Transverse colon (tissue), 4 donors: ENCODE results near the gene SLC17A9. TPM values are rescaled to one million over a fixed set of nuclear protein-coding genes. Genes with fewer than 3 reads are reported as not detected.

Experiments
- DNase-seq: peaks from one replicate; pipeline ENCODE4 v3.0.0-alpha.2; 2019
- H3K27ac ChIP-seq, 4 donors: fragments of 200-600 bp; sonication (generic); 2 replicates each; pipeline ENCODE4 v1.5.1; 2016 to 2018; ENCODE audit warnings: inconsistent platforms in 4 of 4
- H3K27me3 ChIP-seq: fragments of 200-600 bp; sonication (generic); 2 replicates; pipeline ENCODE4 v1.5.1; 2017; ENCODE audit warnings: inconsistent platforms
- H3K36me3 ChIP-seq, 4 donors: fragments of 200-600 bp; sonication (generic); 2 replicates each; pipeline ENCODE4 v1.5.1; 2017 to 2019; ENCODE audit warnings: inconsistent platforms in 4 of 4
- H3K4me1 ChIP-seq, 4 donors: fragments of 200-600 bp; sonication (generic); 2 replicates each; pipeline ENCODE4 v1.5.1; 2017 to 2020; ENCODE audit warnings: inconsistent platforms in 4 of 4
- H3K4me3 ChIP-seq, 4 donors: fragments of 200-600 bp; sonication (generic); 1 replicate in 1 of 4; 2 replicates in 3 of 4; pipeline versions ENCODE4 v1.5.1 to v1.6.1; 2017 to 2019; ENCODE audit warnings: inconsistent platforms in 4 of 4
- H3K9me3 ChIP-seq, 2 donors: fragments of 200-600 bp; sonication (generic); 2 replicates each; pipeline ENCODE4 v1.5.1; 2017 to 2019; ENCODE audit warnings: inconsistent platforms in 2 of 2
- EP300 ChIP-seq: sonication (generic); formaldehyde crosslinking; IDR thresholded peaks from one replicate; pipeline ENCODE4 v1.6.1; 2017; ENCODE audit warnings: antibody characterized with exemption, low read depth
- POLR2A ChIP-seq: fragments of 450-650 bp; IDR thresholded peaks from one replicate; pipeline ENCODE4 v1.6.1; 2016; ENCODE audit warnings: antibody characterized with exemption, mild to moderate bottlenecking, moderate library complexity
- POLR2AphosphoS5 ChIP-seq, 3 donors: sonication (generic); formaldehyde crosslinking; IDR thresholded peaks; one replicate each; pipeline ENCODE4 v1.6.1; 2016; ENCODE audit warnings: antibody characterized with exemption in 3 of 3
- WGBS, 2 donors: methylation state at CpG; one replicate each; pipeline ENCODE4 v1.1.5; 2018; ENCODE audit warnings: low coverage in 1 of 2; 5-methylcytosine and 5-hydroxymethylcytosine counted together
- in situ Hi-C, 4 donors: fragments of 200-750 bp; cut with MboI; loops; one replicate each; pipeline versions ENCODE4 v1.15.0 to v1.15.1; 2017; ENCODE audit warnings: low sequenced_read_pairs in 3 of 4, low pct_ligation_motif_present in 1 of 4, low pct_unique_long_range_greater_than_20kb in 1 of 4
- intact Hi-C: fragments of 100-400 bp; cut with DNase I; formaldehyde crosslinking; loops from one replicate; pipeline ENCODE4 v1.15.1; 2023; ENCODE audit warnings: low total_unique reads
- total RNA-seq, 4 donors: library from RNA; depleted of rRNA; stranded (reverse); fragments of >200 nt; gene quantifications; one replicate each; pipeline ENCODE4 v1.1.0, GENCODE V29; 2016
- TF ChIP-seq, protein P1 (sequence below), 5 experiments: fragments of 200-600 bp in 3 of 5; fragments of 450-650 bp in 2 of 5; sonication (generic) in 3 of 5; IDR thresholded peaks; 1 replicate in 2 of 5; 2 replicates in 3 of 5; pipeline ENCODE4 v1.5.1; 2016 to 2017; ENCODE audit warnings: antibody characterized with exemption in 5 of 5, inconsistent platforms in 3 of 5, mild to moderate bottlenecking in 2 of 5, moderate library complexity in 1 of 5

SLC17A9 gene
- total RNA-seq, 4 donors from 2014 or later, result 2.8 to 32.9 (median 4.6) TPM

DNA sequence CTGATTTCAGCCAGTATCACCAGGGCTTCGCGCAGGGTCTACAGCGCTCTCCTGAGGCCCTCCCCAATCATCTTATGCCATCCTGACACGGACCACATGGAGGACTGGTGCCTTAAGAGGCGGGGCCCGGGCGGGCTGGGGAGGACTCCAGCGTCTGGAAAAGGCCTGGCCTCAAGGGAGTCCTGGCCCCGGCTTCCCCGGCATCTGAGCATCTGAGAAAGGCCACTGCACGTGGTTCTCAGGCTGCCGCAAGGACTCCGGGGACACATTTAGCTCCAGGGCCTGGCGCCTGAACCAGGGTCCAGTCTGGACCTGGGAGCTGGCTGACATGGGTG lies 32.9 kb downstream of the SLC17A9 start:
- H3K9me3 ChIP-seq, result no peaks in the 10 kb centered on the region
- H3K4me1 ChIP-seq, result peaks cover 0 to 3% (median 0%) of the 10 kb centered on the region in 4 donors
- intact Hi-C loops (no loop called here), in situ Hi-C loops (no loop called here)
- WGBS, 2 donors, result 68% methylated on average over 14 of the region's 14 CpGs; no CpG with 5 or more reads in 1 of the 2 donors
- no peak for DNase-seq
- no peaks in the 10 kb centered on the region for H3K36me3 ChIP-seq
- TF ChIP-seq EP300 (no peak), POLR2A (no peak)
- H3K27me3 ChIP-seq, result peaks cover 70% of the 10 kb centered on the region
- H3K4me3 ChIP-seq, result no peak overlapping the region
- no peak overlapping the region for H3K27ac ChIP-seq

DNA sequence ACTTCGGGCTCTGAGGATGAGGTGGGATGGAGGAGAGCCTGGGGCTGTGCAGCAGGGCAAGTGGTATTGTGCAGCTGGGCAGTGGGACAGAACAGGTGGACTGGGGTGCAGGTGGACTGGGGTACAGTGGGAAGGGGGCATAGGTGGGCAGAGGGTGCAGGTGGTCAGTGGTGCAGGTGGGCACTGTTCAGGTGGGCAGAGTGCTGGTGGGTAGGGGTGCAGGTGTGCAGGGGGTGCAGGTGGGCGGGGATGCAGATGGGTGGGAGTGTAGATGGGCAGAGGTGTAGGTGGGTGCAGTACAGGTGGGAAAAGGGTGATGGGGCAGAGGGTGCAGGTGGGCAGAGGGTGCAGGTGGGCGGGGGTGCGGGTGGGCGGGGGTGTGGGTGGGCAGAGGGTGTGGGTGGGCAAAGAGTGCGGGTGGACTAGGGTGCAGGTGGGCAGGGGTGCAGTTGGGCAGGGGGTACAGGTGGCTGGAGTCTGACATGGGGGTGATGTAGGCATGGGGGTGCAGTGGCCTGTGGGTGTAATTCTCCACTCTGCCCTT lies 33.8 kb downstream of the SLC17A9 start:
- Histone ChIP-seq H3K4me3 (no peak overlapping the region), H3K9me3 (no peaks in the 10 kb centered on the region), H3K36me3 (no peaks in the 10 kb centered on the region), H3K4me1 (no peaks in the 10 kb centered on the region), H3K27ac (no peak overlapping the region), H3K27me3 (peaks cover 68% of the 10 kb centered on the region)
- intact Hi-C loops, result no loop called here
- in situ Hi-C loops, result no loop called here
- 66 to 86% methylated on average over 1 to 6 of the region's 6 CpGs for WGBS, 2 donors
- TF ChIP-seq, protein P1, sequence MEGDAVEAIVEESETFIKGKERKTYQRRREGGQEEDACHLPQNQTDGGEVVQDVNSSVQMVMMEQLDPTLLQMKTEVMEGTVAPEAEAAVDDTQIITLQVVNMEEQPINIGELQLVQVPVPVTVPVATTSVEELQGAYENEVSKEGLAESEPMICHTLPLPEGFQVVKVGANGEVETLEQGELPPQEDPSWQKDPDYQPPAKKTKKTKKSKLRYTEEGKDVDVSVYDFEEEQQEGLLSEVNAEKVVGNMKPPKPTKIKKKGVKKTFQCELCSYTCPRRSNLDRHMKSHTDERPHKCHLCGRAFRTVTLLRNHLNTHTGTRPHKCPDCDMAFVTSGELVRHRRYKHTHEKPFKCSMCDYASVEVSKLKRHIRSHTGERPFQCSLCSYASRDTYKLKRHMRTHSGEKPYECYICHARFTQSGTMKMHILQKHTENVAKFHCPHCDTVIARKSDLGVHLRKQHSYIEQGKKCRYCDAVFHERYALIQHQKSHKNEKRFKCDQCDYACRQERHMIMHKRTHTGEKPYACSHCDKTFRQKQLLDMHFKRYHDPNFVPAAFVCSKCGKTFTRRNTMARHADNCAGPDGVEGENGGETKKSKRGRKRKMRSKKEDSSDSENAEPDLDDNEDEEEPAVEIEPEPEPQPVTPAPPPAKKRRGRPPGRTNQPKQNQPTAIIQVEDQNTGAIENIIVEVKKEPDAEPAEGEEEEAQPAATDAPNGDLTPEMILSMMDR (IDR thresholded peaks at IDR 0.05), result no peak
- TF ChIP-seq EP300, result no peak
- TF ChIP-seq POLR2A, result no peak
- no peak for TF ChIP-seq POLR2AphosphoS5 (IDR thresholded peaks at IDR 0.05)
- no peak for DNase-seq

DNA sequence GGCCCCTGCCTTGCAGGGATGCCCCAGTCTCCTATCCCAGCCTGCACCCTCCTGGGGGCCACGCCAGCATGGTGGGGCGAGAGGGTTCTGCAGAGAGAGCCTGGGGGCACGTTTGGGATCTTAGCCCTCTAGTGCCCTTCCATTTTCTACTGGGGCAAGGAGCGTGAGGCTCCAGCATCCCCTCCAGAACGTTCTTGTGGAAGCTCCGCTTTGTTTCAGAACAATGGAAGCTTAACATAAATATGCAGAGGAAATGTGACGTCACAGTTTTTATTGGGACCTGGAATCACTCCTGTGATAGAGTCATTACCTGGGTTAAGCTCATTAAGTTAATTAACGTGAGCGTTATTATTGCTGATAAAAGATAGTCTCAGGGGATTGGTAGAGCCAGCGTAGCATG lies 34.6 kb downstream of the SLC17A9 start:
- H3K4me3 ChIP-seq, result no peak overlapping the region
- H3K27me3 ChIP-seq, result peaks cover 66% of the 10 kb centered on the region
- 47 to 64% methylated on average over 3 to 10 of the region's 10 CpGs for WGBS, 2 donors
- TF ChIP-seq EP300 (no peak), POLR2AphosphoS5 (IDR thresholded peaks at IDR 0.05) (no peak)
- TF ChIP-seq, protein P1 (IDR thresholded peaks at IDR 0.05), result no peak
- no peaks in the 10 kb centered on the region for H3K36me3 ChIP-seq
- H3K4me1 ChIP-seq, result no peaks in the 10 kb centered on the region
- H3K9me3 ChIP-seq, result no peaks in the 10 kb centered on the region
- DNase-seq, result no peak
- H3K27ac ChIP-seq, result no peak overlapping the region
- in situ Hi-C loops, result no loop called here
- intact Hi-C loops, result no loop called here

DNA sequence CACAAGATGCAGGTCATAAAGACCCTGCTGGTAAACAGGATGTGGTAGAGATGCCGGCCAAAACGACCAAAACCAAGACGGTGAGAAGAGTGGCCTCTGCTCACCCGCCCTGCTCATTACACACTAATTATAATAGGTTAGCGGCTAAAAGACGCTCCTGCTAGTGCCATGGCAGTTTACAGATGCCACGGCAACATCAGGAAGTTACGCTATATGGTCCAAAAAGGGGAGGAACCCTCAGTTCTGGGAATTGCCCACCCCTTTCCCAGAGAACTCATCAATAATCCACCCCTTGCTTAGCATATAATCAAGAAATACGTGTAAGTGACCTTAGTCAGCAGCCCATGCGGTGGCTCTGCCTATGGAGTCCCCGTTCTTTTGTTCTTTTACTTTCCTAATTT lies 36.7 kb downstream of the SLC17A9 start:
- TF ChIP-seq POLR2AphosphoS5 (IDR thresholded peaks at IDR 0.05) (no peak), POLR2A (no peak), EP300 (no peak)
- TF ChIP-seq, protein P1 (IDR thresholded peaks at IDR 0.05), result no peak
- intact Hi-C loops, result no loop called here
- Histone ChIP-seq H3K9me3 (no peaks in the 10 kb centered on the region), H3K27me3 (peaks cover 46% of the 10 kb centered on the region), H3K36me3 (no peaks in the 10 kb centered on the region), H3K4me3 (no peak overlapping the region), H3K27ac (no peak overlapping the region), H3K4me1 (no peaks in the 10 kb centered on the region)
- in situ Hi-C loops, result no loop called here
- WGBS, 2 donors, result 40 to 53% methylated on average over 4 to 11 of the region's 11 CpGs
- DNase-seq, result no peak

DNA sequence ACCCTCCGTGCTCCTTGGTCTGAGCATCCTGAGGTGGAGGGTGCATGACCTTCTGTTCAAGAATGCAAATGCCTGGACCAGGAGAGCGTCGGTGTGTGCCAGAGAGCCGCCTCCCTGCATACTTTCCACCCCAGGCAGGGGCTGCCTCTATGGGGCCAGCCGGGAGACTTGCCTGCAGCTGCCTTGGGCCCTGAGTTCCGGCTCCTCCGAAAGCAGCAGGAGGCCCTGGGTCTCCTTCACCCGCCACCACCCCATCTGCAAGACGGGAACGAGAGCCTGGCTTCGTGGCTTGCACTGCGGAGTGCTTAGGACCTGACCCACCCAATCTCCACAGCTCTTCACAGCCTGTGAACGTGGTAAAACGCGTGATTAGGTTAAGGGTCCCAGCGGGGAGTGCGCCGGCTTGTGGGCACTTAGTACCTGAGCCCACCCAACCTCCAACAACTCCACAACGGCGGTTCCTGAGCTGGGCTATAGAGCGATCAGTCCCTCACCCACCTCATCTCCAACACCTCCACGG lies 37.9 kb downstream of the SLC17A9 start:
- H3K4me1 ChIP-seq, result no peaks in the 10 kb centered on the region
- in situ Hi-C loops, result no loop called here
- no peak overlapping the region for H3K27ac ChIP-seq
- no peak for DNase-seq
- H3K4me3 ChIP-seq, result no peak overlapping the region
- 77% methylated on average over 18 of the region's 22 CpGs; no CpG with 5 or more reads in 1 of the 2 donors for WGBS, 2 donors
- TF ChIP-seq POLR2A, result no peak
- TF ChIP-seq EP300, result no peak
- no peak for TF ChIP-seq POLR2AphosphoS5 (IDR thresholded peaks at IDR 0.05)
- TF ChIP-seq, protein P1 (IDR thresholded peaks at IDR 0.05), result no peak
- H3K36me3 ChIP-seq, result no peaks in the 10 kb centered on the region
- intact Hi-C loops, result no loop called here
- no peaks in the 10 kb centered on the region for H3K9me3 ChIP-seq
- peaks cover 44% of the 10 kb centered on the region for H3K27me3 ChIP-seq
